Measurements from ENCODE around the gene TTC28.
A peak's percentile ranks its signal among the peaks of the same experiment; 100 is the strongest.
"Not testable (repeated sequence)": the region's sequence is repeated elsewhere in the genome, so short reads cannot be mapped to it uniquely, and the experiment has no call there.

The TTC28 gene

DNA sequence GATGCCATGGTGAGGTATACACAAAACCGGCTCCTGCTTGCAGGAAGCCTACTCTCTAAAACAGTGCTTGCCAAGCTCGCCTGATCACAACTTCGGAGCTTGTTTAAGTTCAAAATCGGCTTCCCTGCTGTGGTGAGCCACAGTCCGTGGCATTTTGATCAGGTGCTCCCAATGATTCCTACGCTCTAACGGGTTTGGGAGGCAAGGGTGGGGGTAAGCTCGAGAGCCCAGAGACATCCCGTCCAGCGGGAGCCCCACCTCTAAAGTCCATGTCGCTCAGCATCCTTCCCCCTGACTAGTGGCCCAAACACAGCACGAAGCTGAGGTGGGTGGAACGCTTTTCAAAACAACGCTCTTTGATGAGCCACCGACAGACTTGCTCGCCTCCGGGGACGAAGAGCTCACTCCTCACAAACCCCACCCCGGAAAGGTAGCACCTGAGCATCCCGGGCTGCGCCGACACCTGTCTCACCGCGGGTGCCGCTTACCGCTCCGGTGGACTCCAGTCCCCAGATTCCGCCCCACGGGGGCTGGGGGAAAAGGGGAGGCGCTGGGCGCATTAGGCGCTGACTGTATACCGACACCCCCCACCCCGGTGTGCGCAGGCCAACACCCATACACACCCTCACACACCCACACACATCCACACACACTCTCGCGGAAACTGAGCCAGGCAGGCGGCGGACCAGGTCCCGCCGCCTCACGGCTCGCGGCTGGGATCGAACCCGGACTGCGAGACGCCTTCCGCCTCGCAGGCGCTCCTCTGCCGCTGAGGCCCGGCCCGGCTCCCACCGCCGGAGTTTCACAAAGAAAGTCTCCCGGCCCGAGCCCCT lies 646 bp downstream of the TTC28 start:
- not testable (repeated sequence) for H3K9me3 ChIP-seq (ENCODE audit: insufficient read depth, low read depth, low read length); H3F3A ChIP-seq (ENCODE audit: low read depth); H3K36me3 ChIP-seq (ENCODE audit: insufficient read depth, low read length); H3K79me2 ChIP-seq (ENCODE audit: insufficient read depth, low read length); H3K4me1 ChIP-seq (ENCODE audit: insufficient read depth, low read length, poor library complexity, severe bottlenecking); H3K9me2 ChIP-seq (replicated peaks; ENCODE audit: low read depth, low read length)
- H3K9ac ChIP-seq (ENCODE audit: low read depth, low read length, poor library complexity, severe bottlenecking) = peak overlapping the region; percentile 68
- peak overlapping the region; percentile 78 for H3K4me3 ChIP-seq (ENCODE audit: low read length, poor library complexity, severe bottlenecking)
- peak overlapping the region; percentile 79 for H3K4me2 ChIP-seq (ENCODE audit: low read depth, low read length, poor library complexity, severe bottlenecking)
- H4K20me1 ChIP-seq (ENCODE audit: insufficient read depth, low read length, poor library complexity, severe bottlenecking) = peaks cover 13% of the 10 kb centered on the region
- peak overlapping the region; percentile 36 for H2AFZ ChIP-seq (ENCODE audit: low read length)
- peaks cover 46% of the 10 kb centered on the region for H3K27me3 ChIP-seq (ENCODE audit: insufficient read depth, low read length, poor library complexity, severe bottlenecking)

DNA sequence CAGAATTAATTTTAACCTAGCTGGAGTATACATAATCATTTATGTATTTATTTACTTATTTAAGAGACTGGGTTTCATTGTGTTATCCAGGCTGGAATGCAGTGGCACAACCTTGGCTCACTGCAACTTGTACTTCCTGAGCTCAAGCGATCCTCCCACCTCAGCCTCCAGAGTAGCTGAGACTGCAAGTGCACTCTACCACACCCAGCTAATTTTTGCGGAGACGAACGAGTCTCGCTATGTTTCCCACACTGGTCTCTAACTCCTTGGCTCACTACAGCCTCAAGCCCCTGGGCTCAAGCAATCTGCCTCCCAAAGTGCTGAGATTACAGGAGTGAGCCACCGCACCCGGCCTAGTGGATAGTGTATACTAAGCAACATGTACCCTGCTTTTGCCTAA lies 1.5 kb downstream of the TTC28 start:
- Histone ChIP-seq H4K20me1 (ENCODE audit: insufficient read depth, low read length, poor library complexity, severe bottlenecking) (peaks cover 20% of the 10 kb centered on the region), H3K27me3 (ENCODE audit: insufficient read depth, low read length, poor library complexity, severe bottlenecking) (peaks cover 48% of the 10 kb centered on the region), H3K4me2 (ENCODE audit: low read depth, low read length, poor library complexity, severe bottlenecking) (peak overlapping the region; percentile 79), H3K4me1 (ENCODE audit: insufficient read depth, low read length, poor library complexity, severe bottlenecking) (peaks cover 11% of the 10 kb centered on the region)
- not testable (repeated sequence) for H3K9me3 ChIP-seq (ENCODE audit: insufficient read depth, low read depth, low read length); H3K36me3 ChIP-seq (ENCODE audit: insufficient read depth, low read length); H3K79me2 ChIP-seq (ENCODE audit: insufficient read depth, low read length); H3K9ac ChIP-seq (ENCODE audit: low read depth, low read length, poor library complexity, severe bottlenecking); H3K9me2 ChIP-seq (replicated peaks; ENCODE audit: low read depth, low read length); H3F3A ChIP-seq (ENCODE audit: low read depth); H2AFZ ChIP-seq (ENCODE audit: low read length); H3K4me3 ChIP-seq (ENCODE audit: low read length, poor library complexity, severe bottlenecking)

- no peaks in the 10 kb centered on the region for H3K36me3 ChIP-seq (ENCODE audit: insufficient read depth, low read length)
- no peak overlapping the region for H3K4me3 ChIP-seq (ENCODE audit: low read length, poor library complexity, severe bottlenecking)
- 0 out of 2 replicates have a peak, but pooled peaks cover 5% of the 10 kb centered on the region for H3F3A ChIP-seq (ENCODE audit: low read depth)
- H3K9me3 ChIP-seq (ENCODE audit: insufficient read depth, low read depth, low read length) = no peaks in the 10 kb centered on the region; the same call in 1 of the 2 replicates
- no peaks in the 10 kb centered on the region for H3K9me2 ChIP-seq (replicated peaks; ENCODE audit: low read depth, low read length)
- no peak for TF ChIP-seq CTCF (conservative IDR thresholded peaks at IDR 0.05; ENCODE audit: low read length)
- peak; percentile 56; the same call in 1 of the 2 replicates for TF ChIP-seq EZH2phosphoT487 (IDR thresholded peaks at IDR 0.05; ENCODE audit: borderline replicate concordance)
- H3K27me3 ChIP-seq (ENCODE audit: insufficient read depth, low read length, poor library complexity, severe bottlenecking) = peaks cover 61% of the 10 kb centered on the region
- H3K4me1 ChIP-seq (ENCODE audit: insufficient read depth, low read length, poor library complexity, severe bottlenecking) = peaks cover 10% of the 10 kb centered on the region
- H2AFZ ChIP-seq (ENCODE audit: low read length) = no peak overlapping the region
- H3K9ac ChIP-seq (ENCODE audit: low read depth, low read length, poor library complexity, severe bottlenecking) = no peak overlapping the region
- no peaks in the 10 kb centered on the region for H3K79me2 ChIP-seq (ENCODE audit: insufficient read depth, low read length)
- H3K4me2 ChIP-seq (ENCODE audit: low read depth, low read length, poor library complexity, severe bottlenecking) = peak overlapping the region; percentile 4
- H4K20me1 ChIP-seq (ENCODE audit: insufficient read depth, low read length, poor library complexity, severe bottlenecking) = peaks cover 22% of the 10 kb centered on the region
Measured at GRCh38 chr22:28674121-28674563, 5.5 kb downstream of the TTC28 start.

DNA sequence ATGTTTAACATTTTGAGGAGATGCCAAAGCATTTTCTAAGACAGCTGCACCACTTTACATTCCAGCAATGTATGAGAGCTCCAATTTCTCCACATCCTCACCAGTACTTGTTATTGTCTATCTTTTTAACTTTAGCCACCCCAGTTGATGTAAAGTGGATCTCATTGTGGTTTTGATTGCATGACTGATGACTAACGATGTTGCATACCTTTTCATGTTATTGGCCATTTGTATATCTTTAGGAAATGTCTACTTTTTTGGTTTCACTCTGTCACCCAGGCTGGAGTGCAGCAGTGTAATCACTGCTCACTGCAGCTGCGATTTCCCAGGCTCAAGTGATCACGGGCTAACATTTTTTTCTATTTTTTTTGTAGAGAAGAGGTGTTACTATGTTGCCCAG lies 8.9 kb downstream of the TTC28 start:
- Histone ChIP-seq H3K9me3 (ENCODE audit: insufficient read depth, low read depth, low read length) (no peaks in the 10 kb centered on the region; the same call in 1 of the 2 replicates), H3K4me3 (ENCODE audit: low read length, poor library complexity, severe bottlenecking) (no peak overlapping the region), H3K9me2 (replicated peaks; ENCODE audit: low read depth, low read length) (no peaks in the 10 kb centered on the region), H3K79me2 (ENCODE audit: insufficient read depth, low read length) (no peaks in the 10 kb centered on the region), H3K9ac (ENCODE audit: low read depth, low read length, poor library complexity, severe bottlenecking) (no peak overlapping the region), H3K4me2 (ENCODE audit: low read depth, low read length, poor library complexity, severe bottlenecking) (no peak overlapping the region), H4K20me1 (ENCODE audit: insufficient read depth, low read length, poor library complexity, severe bottlenecking) (peaks cover 19% of the 10 kb centered on the region), H3F3A (ENCODE audit: low read depth) (0 out of 2 replicates have a peak, but pooled peaks cover 5% of the 10 kb centered on the region), H2AFZ (ENCODE audit: low read length) (no peak overlapping the region), H3K27me3 (ENCODE audit: insufficient read depth, low read length, poor library complexity, severe bottlenecking) (peaks cover 29% of the 10 kb centered on the region), H3K36me3 (ENCODE audit: insufficient read depth, low read length) (no peaks in the 10 kb centered on the region), H3K4me1 (ENCODE audit: insufficient read depth, low read length, poor library complexity, severe bottlenecking) (peaks cover 6% of the 10 kb centered on the region)
- no peak for TF ChIP-seq CTCF (conservative IDR thresholded peaks at IDR 0.05; ENCODE audit: low read length)

Measured in Loucy (cell line).